B cell (primary cell): ENCODE results near the gene ARHGAP6. TPM values are rescaled to one million over a fixed set of nuclear protein-coding genes. Genes with fewer than 3 reads are reported as not detected.

ENCODE experiments used
- ATAC-seq: fragments of 200-7000 bp; cut with Tn5 transposase; one replicate; pipeline ENCODE4 v1.10.0; 2021; ENCODE audit warnings: low read depth, mild to moderate bottlenecking, moderate number of reproducible peaks, moderate library complexity
- CTCF ChIA-PET: fragments of 350-600 bp; sonication (Branson Sonifier 250); formaldehyde crosslinking; loops from one replicate; lab custom pipeline; 2021; ENCODE audit warnings: antibody characterized with exemption, inconsistent platforms; lab: Charles Lee
- POLR2A ChIA-PET: fragments of 350-600 bp; sonication (Branson Sonifier 250); formaldehyde crosslinking; loops from one replicate; lab custom pipeline; 2021; ENCODE audit warnings: antibody characterized with exemption; lab: Charles Lee
- DNase-seq: peaks from one replicate; pipeline ENCODE4 v3.0.0; 2013
- H2AFZ ChIP-seq: 2 replicates; pipeline ENCODE4 v1.6.1; 2012; ENCODE audit warnings: mild to moderate bottlenecking, low read depth, low read length; ENCODE audit not compliant: insufficient read depth, poor library complexity, severe bottlenecking
- H3K27ac ChIP-seq, 2 donors: 1 replicate in 1 of 2; 2 replicates in 1 of 2; pipeline ENCODE4 v1.5.1; 2012 to 2013; ENCODE audit warnings: low read length in 2 of 2, mild to moderate bottlenecking in 2 of 2, moderate library complexity in 1 of 2
- H3K27me3 ChIP-seq, 4 experiments: fragments of 200-600 bp in 1 of 4; sonication (generic) in 1 of 4; replicated peaks in 1 of 4; 1 replicate in 2 of 4; 2 replicates in 2 of 4; pipeline versions ENCODE4 v1.6.1 to v1.7.0; 2013 to 2016; ENCODE audit warnings: low read length in 3 of 4, mild to moderate bottlenecking in 2 of 4, mixed read lengths in 1 of 4, moderate library complexity in 1 of 4; ENCODE audit not compliant: insufficient read depth in 4 of 4, control insufficient read depth in 3 of 4; ENCODE audit errors: control extremely low read depth in 1 of 4
- H3K36me3 ChIP-seq, 2 experiments: replicated peaks in 1 of 2; 1 replicate in 1 of 2; 2 replicates in 1 of 2; pipeline versions ENCODE4 v1.6.1 to v1.7.1; 2013; ENCODE audit warnings: low read length in 1 of 2; ENCODE audit not compliant: insufficient read depth in 2 of 2, control insufficient read depth in 1 of 2; ENCODE audit errors: control extremely low read depth in 1 of 2, extremely low read depth in 1 of 2
- H3K4me1 ChIP-seq, 2 donors: fragments of 200-600 bp in 1 of 2; sonication (generic) in 1 of 2; 1 replicate in 1 of 2; 2 replicates in 1 of 2; pipeline versions ENCODE4 v1.5.1 to v1.6.1; 2013 to 2017; ENCODE audit warnings: low read length in 2 of 2; ENCODE audit not compliant: control insufficient read depth in 2 of 2, insufficient read depth in 2 of 2
- H3K4me2 ChIP-seq: replicated peaks from 2 replicates; pipeline ENCODE3; 2012; ENCODE audit warnings: mild to moderate bottlenecking, low read depth, low read length; ENCODE audit not compliant: poor library complexity, severe bottlenecking
- H3K4me3 ChIP-seq, 5 experiments: fragments of 200-600 bp in 1 of 5; sonication (generic) in 1 of 5; 1 replicate in 3 of 5; 2 replicates in 2 of 5; pipeline versions ENCODE4 v1.5.1 to v1.7.0; 2011 to 2016; ENCODE audit warnings: low read length in 4 of 5, mild to moderate bottlenecking in 4 of 5, low read depth in 2 of 5, control low read depth in 1 of 5, moderate library complexity in 1 of 5; ENCODE audit not compliant: insufficient read depth in 1 of 5; ENCODE audit errors: control extremely low read depth in 1 of 5, extremely low read depth in 1 of 5
- H3K79me2 ChIP-seq: fragments of 200-600 bp; sonication (generic); one replicate; pipeline ENCODE4 v1.6.0; 2016; ENCODE audit warnings: low read length; ENCODE audit not compliant: control insufficient read depth, insufficient read depth
- H3K9ac ChIP-seq: fragments of 200-600 bp; sonication (generic); 2 replicates; pipeline ENCODE4 v1.6.1; 2017; ENCODE audit warnings: mild to moderate bottlenecking, low read length, moderate library complexity
- H3K9me3 ChIP-seq, 3 donors: one replicate each; pipeline versions ENCODE4 v1.6.1 to v1.7.1; 2013; ENCODE audit warnings: low read length in 2 of 3; ENCODE audit not compliant: control insufficient read depth in 2 of 3, insufficient read depth in 1 of 3; ENCODE audit errors: control extremely low read depth in 1 of 3
- H4K20me1 ChIP-seq: 2 replicates; pipeline ENCODE4 v1.6.0; 2012; ENCODE audit warnings: mild to moderate bottlenecking, low read length; ENCODE audit not compliant: insufficient read depth, control insufficient read depth, poor library complexity, severe bottlenecking
- H3K27ac Mint-ChIP-seq: one replicate; pipeline ENCODE4 v1.8.0; 2021; ENCODE audit warnings: mixed read lengths
- H3K27me3 Mint-ChIP-seq: one replicate; pipeline ENCODE4 v1.8.0; 2021; ENCODE audit warnings: mixed read lengths
- H3K4me1 Mint-ChIP-seq: one replicate; pipeline ENCODE4 v1.8.0; 2021; ENCODE audit warnings: mixed read lengths
- H3K4me3 Mint-ChIP-seq: one replicate; pipeline ENCODE4 v1.8.0; 2021; ENCODE audit warnings: mixed read lengths
- H3K9me3 Mint-ChIP-seq: one replicate; pipeline ENCODE4 v1.8.0; 2022; ENCODE audit warnings: mixed read lengths; ENCODE audit not compliant: insufficient read depth
- CTCF ChIP-seq: fragments of 200-600 bp; IDR thresholded peaks from one replicate; pipeline ENCODE4 v1.8.0; 2022; ENCODE audit warnings: antibody characterized with exemption, mild to moderate bottlenecking
- EZH2 ChIP-seq: IDR thresholded peaks from 2 replicates; pipeline ENCODE4 v1.6.1; 2012; ENCODE audit warnings: borderline replicate concordance, low read depth, mild to moderate bottlenecking, moderate library complexity, low read length; ENCODE audit not compliant: insufficient read depth, poor library complexity, severe bottlenecking
- WGBS: methylation state at CpG from one replicate; pipeline ENCODE4 v1.1.5; 2013; ENCODE audit warnings: missing lambda C conversion rate; ENCODE audit not compliant: insufficient coverage; 5-methylcytosine and 5-hydroxymethylcytosine counted together
- intact Hi-C: fragments of 100-400 bp; cut with micrococcal nuclease; formaldehyde crosslinking; loops from one replicate; pipeline ENCODE4 v1.10.0; 2022
- polyA plus RNA-seq: library from polyadenylated mRNA; depleted of rRNA; stranded (reverse); fragments of >200 nt; gene quantifications from 2 replicates; pipeline ENCODE4 v1.2.3, GENCODE V29; 2012
- total RNA-seq, 2 donors: library from RNA; stranded (reverse); fragments of 120-200 nt in 1 of 2; gene quantifications; 1 replicate in 1 of 2; 2 replicates in 1 of 2; pipeline versions ENCODE4 v1.2.3 to v1.2.4, GENCODE V29; 2013 to 2022

Gene ARHGAP6
- total and polyA plus RNA-seq, 2 donors (not counting 1 experiment from before 2014, with no cell fraction given) = 1.6 to 2.6 TPM

- H3K4me1 ChIP-seq = no peaks in the 10 kb centered on the region
- no peak overlapping the region for H3K27ac ChIP-seq
- H3K4me2 ChIP-seq = no peak overlapping the region
- ATAC-seq (no peak), DNase-seq (no peak)
- H3K27me3 ChIP-seq = no peaks in the 10 kb centered on the region
- H3K36me3 ChIP-seq = no peaks in the 10 kb centered on the region
- Mint-ChIP-seq H3K27ac (no peak overlapping the region), H3K27me3 (peaks cover 4% of the 10 kb centered on the region), H3K4me1 (peaks cover 6% of the 10 kb centered on the region), H3K4me3 (no peak overlapping the region), H3K9me3 (no peaks in the 10 kb centered on the region)
- ChIA-PET POLR2A (no interaction called here), CTCF (no interaction called here)
- no peaks in the 10 kb centered on the region for H3K9me3 ChIP-seq
- no peaks in the 10 kb centered on the region for H3K79me2 ChIP-seq
- H4K20me1 ChIP-seq = no peaks in the 10 kb centered on the region
- TF ChIP-seq EZH2 = no peak
- TF ChIP-seq CTCF = no peak
- 92% methylated on average over 2 of the region's 6 CpGs for WGBS
- H2AFZ ChIP-seq = no peak overlapping the region
- intact Hi-C loops = no loop called here
- no peak overlapping the region for H3K9ac ChIP-seq
- H3K4me3 ChIP-seq = no peak overlapping the region
Measured at GRCh38 chrX:11164433-11164832, 501.3 kb downstream of the ARHGAP6 start.

- Histone ChIP-seq H3K4me2 (no peak overlapping the region), H3K4me1 (no peaks in the 10 kb centered on the region), H2AFZ (no peak overlapping the region), H3K79me2 (no peaks in the 10 kb centered on the region), H3K27ac (no peak overlapping the region), H3K9me3 (no peaks in the 10 kb centered on the region), H3K9ac (no peak overlapping the region), H3K4me3 (no peak overlapping the region), H3K36me3 (no peaks in the 10 kb centered on the region), H3K27me3 (no peaks in the 10 kb centered on the region), H4K20me1 (no peaks in the 10 kb centered on the region)
- Mint-ChIP-seq H3K9me3 (no peaks in the 10 kb centered on the region), H3K4me1 (peaks cover 6% of the 10 kb centered on the region), H3K27ac (no peak overlapping the region), H3K4me3 (no peak overlapping the region), H3K27me3 (no peaks in the 10 kb centered on the region)
- CTCF ChIA-PET = no interaction called here
- whole genome bisulfite sequencing = 100% methylated on average over 1 of the region's 1 CpG
- intact Hi-C loops = no loop called here
- no peak for TF ChIP-seq EZH2
- TF ChIP-seq CTCF = no peak
- no peak for DNase-seq
- POLR2A ChIA-PET = no interaction called here
- ATAC-seq = no peak
Measured at GRCh38 chrX:11159149-11159548, 506.6 kb downstream of the ARHGAP6 start.
